Gastroesophageal sphincter (tissue), 3 donors: Measurements from ENCODE around the gene TMEM200A.

Source experiments
- CTCF ChIP-seq, 4 experiments: fragments of 200-600 bp in 2 of 4; fragments of 450-650 bp in 2 of 4; sonication (generic) in 1 of 4; IDR thresholded peaks; one replicate each; pipeline ENCODE4 v1.5.1; 2017 to 2019; ENCODE audit warnings: antibody characterized with exemption in 4 of 4, mild to moderate bottlenecking in 2 of 4, moderate library complexity in 2 of 4
- POLR2A ChIP-seq, 2 donors: fragments of 450-650 bp; IDR thresholded peaks; one replicate each; pipeline ENCODE4 v1.6.1; 2017; ENCODE audit warnings: antibody characterized with exemption in 2 of 2, mild to moderate bottlenecking in 2 of 2, moderate library complexity in 1 of 2
- POLR2AphosphoS5 ChIP-seq: sonication (generic); formaldehyde crosslinking; IDR thresholded peaks from one replicate; pipeline ENCODE4 v1.6.1; 2017; ENCODE audit warnings: antibody characterized with exemption

DNA sequence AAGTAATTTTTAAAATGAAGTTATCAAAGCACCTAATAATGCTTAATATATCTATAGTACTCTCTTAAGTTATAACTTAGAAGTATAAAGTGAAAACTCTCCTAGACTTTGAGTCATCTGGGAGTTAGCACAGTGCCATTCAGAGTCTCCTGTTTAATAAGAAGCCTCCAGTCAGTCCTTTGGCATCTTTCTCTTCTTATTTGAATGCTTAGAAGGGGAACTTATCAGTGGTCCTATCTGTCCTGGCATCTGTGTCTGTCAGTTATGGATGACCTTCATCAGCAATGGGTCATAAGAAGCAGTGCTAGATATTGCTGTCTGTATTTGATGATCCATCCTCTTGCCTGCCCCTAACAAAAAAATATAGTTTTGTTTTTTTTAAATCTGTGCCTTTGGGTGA, 15.2 kb downstream of the TMEM200A start:
- TF ChIP-seq CTCF (IDR thresholded peaks at IDR 0.05) (no peak), POLR2A (IDR thresholded peaks at IDR 0.05) (no peak), POLR2AphosphoS5 (no peak)
